DND-41 (cell line): ENCODE results near the gene SMR3B.

Experiments
- ATAC-seq: fragments of 200-7000 bp; cut with Tn5 transposase; 3 replicates; pipeline ENCODE4 v1.9.1; 2021; ENCODE audit warnings: low read depth; ENCODE audit not compliant: insufficient read depth
- DNase-seq: peaks from one replicate; pipeline ENCODE4 v3.0.0-alpha.2; 2020
- H2AFZ ChIP-seq: 2 replicates; pipeline ENCODE4 v1.6.0; 2012; ENCODE audit warnings: low read depth, low read length
- H3K27ac ChIP-seq: 2 replicates; pipeline ENCODE4 v1.5.1; 2012; ENCODE audit warnings: low read length, inconsistent platforms
- H3K27me3 ChIP-seq: fragments of 200-600 bp; sonication (generic); 2 replicates; pipeline ENCODE4 v1.6.0; 2012; ENCODE audit warnings: low read length, mild to moderate bottlenecking, inconsistent platforms; ENCODE audit not compliant: insufficient read depth, poor library complexity
- H3K36me3 ChIP-seq: 2 replicates; pipeline ENCODE4 v1.5.1; 2012; ENCODE audit warnings: low read length, inconsistent platforms; ENCODE audit not compliant: insufficient read depth
- H3K4me1 ChIP-seq: 2 replicates; pipeline ENCODE4 v1.5.1; 2012; ENCODE audit warnings: mild to moderate bottlenecking, low read length; ENCODE audit not compliant: insufficient read depth
- H3K4me2 ChIP-seq: 2 replicates; pipeline ENCODE4 v1.6.0; 2012; ENCODE audit warnings: mild to moderate bottlenecking, moderate library complexity, low read length, inconsistent platforms; ENCODE audit not compliant: insufficient read depth
- H3K4me3 ChIP-seq, 2 experiments: fragments of 200-600 bp in 1 of 2; shearing (Covaris generic) in 1 of 2; 2 replicates each; pipeline ENCODE4 v1.5.1; 2012 to 2016; ENCODE audit warnings: inconsistent platforms in 2 of 2, low read length in 2 of 2, mild to moderate bottlenecking in 2 of 2, low read depth in 1 of 2, moderate library complexity in 1 of 2
- H3K79me2 ChIP-seq: 2 replicates; pipeline ENCODE4 v1.6.0; 2012; ENCODE audit warnings: low read length, inconsistent platforms; ENCODE audit not compliant: insufficient read depth
- H3K9ac ChIP-seq: 2 replicates; pipeline ENCODE4 v1.6.0; 2012; ENCODE audit warnings: low read depth, mild to moderate bottlenecking, inconsistent platforms, low read length, moderate library complexity
- H3K9me3 ChIP-seq: 2 replicates; pipeline ENCODE4 v1.5.1; 2012; ENCODE audit warnings: low read length, moderate library complexity, mild to moderate bottlenecking, inconsistent platforms; ENCODE audit not compliant: insufficient read depth, severe bottlenecking
- H4K20me1 ChIP-seq: 2 replicates; pipeline ENCODE4 v1.6.0; 2012; ENCODE audit warnings: low read length; ENCODE audit not compliant: insufficient read depth
- EZH2 ChIP-seq: IDR thresholded peaks from 3 replicates; pipeline ENCODE4 v1.6.1; 2012; ENCODE audit warnings: borderline replicate concordance, low read depth, mild to moderate bottlenecking, moderate library complexity, low read length, inconsistent platforms; ENCODE audit not compliant: severe bottlenecking
- TF ChIP-seq, protein P1 (sequence below): IDR thresholded peaks from 2 replicates; pipeline ENCODE4 v1.5.1; 2012; ENCODE audit warnings: borderline replicate concordance, low read length, moderate library complexity, mild to moderate bottlenecking; ENCODE audit not compliant: poor library complexity, severe bottlenecking; ENCODE audit errors: extremely low read depth

SMR3B gene

DNA sequence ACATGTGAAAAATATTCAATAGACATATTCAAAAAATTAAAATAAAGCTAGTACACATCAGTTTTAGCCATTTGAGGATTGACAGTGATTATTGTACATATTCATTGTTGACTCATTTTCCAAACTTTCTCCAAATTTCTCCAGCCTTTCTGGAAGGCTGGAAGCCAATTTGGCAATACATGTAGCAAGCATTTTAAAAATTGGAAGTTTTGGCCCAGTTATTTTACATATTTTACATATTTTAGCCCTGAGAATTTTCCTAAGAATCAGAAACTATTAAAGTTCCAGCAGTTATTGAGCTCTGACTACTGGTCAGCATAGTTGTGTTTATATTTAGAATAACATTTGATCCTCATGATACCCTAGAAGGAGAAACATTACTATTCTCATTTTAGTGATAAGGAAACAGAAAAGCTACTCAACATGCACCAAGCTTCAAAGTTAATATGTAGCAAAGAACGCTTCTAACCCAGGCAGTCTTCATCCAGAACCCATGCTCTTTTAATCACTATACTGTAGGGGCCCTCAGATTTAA lies 45.0 kb upstream of the SMR3B start:
- TF ChIP-seq, protein P1, sequence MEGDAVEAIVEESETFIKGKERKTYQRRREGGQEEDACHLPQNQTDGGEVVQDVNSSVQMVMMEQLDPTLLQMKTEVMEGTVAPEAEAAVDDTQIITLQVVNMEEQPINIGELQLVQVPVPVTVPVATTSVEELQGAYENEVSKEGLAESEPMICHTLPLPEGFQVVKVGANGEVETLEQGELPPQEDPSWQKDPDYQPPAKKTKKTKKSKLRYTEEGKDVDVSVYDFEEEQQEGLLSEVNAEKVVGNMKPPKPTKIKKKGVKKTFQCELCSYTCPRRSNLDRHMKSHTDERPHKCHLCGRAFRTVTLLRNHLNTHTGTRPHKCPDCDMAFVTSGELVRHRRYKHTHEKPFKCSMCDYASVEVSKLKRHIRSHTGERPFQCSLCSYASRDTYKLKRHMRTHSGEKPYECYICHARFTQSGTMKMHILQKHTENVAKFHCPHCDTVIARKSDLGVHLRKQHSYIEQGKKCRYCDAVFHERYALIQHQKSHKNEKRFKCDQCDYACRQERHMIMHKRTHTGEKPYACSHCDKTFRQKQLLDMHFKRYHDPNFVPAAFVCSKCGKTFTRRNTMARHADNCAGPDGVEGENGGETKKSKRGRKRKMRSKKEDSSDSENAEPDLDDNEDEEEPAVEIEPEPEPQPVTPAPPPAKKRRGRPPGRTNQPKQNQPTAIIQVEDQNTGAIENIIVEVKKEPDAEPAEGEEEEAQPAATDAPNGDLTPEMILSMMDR: no peak
- TF ChIP-seq EZH2: no peak
- Histone ChIP-seq H3K9me3 (no peaks in the 10 kb centered on the region), H3K27me3 (peaks cover 6% of the 10 kb centered on the region), H3K27ac (no peak overlapping the region), H3K9ac (no peak overlapping the region), H2AFZ (no peak overlapping the region), H3K4me1 (no peaks in the 10 kb centered on the region), H4K20me1 (no peaks in the 10 kb centered on the region), H3K4me2 (no peak overlapping the region), H3K4me3 (no peak overlapping the region), H3K79me2 (no peaks in the 10 kb centered on the region), H3K36me3 (no peaks in the 10 kb centered on the region)
- DNase-seq (no peak), ATAC-seq (no peak)

DNA sequence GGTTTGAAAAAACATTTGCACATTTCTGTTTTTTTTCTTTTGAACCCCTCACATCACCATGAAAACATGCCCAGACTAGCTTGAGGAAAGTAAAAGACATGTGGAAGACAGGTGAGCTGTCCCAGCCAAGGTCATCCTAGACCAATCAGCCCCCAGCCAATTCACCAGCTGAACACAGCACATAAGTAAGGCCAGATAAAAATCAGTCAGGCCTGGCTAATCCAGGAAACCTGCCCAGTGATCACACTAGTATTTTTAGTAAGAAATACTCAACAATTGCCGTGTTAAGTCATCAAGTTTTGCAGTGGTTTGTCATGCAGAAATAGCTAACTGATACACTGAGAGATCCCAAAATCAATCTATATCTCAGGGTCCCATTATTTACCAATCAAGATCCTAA lies 26.7 kb upstream of the SMR3B start:
- Histone ChIP-seq H3K27ac (no peak overlapping the region), H3K79me2 (no peaks in the 10 kb centered on the region), H3K27me3 (no peaks in the 10 kb centered on the region), H3K36me3 (no peaks in the 10 kb centered on the region), H3K4me1 (no peaks in the 10 kb centered on the region), H2AFZ (no peak overlapping the region), H3K4me3 (no peak overlapping the region), H4K20me1 (no peaks in the 10 kb centered on the region), H3K9me3 (no peaks in the 10 kb centered on the region), H3K4me2 (no peak overlapping the region), H3K9ac (no peak overlapping the region)
- TF ChIP-seq, protein P1: no peak
- TF ChIP-seq EZH2: no peak
- DNase-seq: no peak
- no peak for ATAC-seq

DNA sequence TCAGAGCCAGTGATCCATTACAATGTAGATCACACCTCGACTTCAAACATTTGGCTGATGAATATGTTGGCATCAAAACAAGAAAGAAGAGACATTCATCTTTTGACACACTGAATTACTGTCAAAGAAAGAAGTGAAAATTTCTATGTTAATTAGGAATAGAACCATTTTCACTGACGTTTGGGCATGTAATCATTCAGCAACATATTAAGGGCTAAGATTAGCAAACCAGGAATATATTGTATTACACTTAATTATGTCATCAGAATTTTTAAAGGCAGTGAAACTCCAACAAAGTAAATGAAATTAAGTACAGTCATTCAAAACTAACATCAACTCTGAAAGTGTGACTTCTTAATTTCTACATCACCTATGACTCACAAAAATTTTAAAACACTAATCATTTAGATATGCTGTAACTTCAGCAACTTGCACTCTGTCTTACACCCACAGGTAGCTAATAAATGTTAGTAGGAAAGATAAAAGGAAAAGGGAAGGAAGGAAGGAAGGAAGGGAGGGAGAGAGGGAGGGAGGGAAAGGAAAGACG lies 23.7 kb upstream of the SMR3B start:
- H3K27ac ChIP-seq: no peak overlapping the region
- H3K9me3 ChIP-seq: no peaks in the 10 kb centered on the region
- DNase-seq (no peak), ATAC-seq (no peak)
- H3K79me2 ChIP-seq: no peaks in the 10 kb centered on the region
- no peaks in the 10 kb centered on the region for H3K27me3 ChIP-seq
- H3K4me3 ChIP-seq: no peak overlapping the region
- TF ChIP-seq, protein P1: no peak
- TF ChIP-seq EZH2: no peak
- no peaks in the 10 kb centered on the region for H3K36me3 ChIP-seq
- H4K20me1 ChIP-seq: no peaks in the 10 kb centered on the region
- no peak overlapping the region for H3K4me2 ChIP-seq
- H2AFZ ChIP-seq: no peak overlapping the region
- no peak overlapping the region for H3K9ac ChIP-seq
- no peaks in the 10 kb centered on the region for H3K4me1 ChIP-seq
